Neural cell (in vitro differentiated cells): ENCODE measurements around the gene KRTAP10-4. TPM values are rescaled to one million over a fixed set of nuclear protein-coding genes. Genes with fewer than 3 reads are reported as not detected.

Experiments
- H2AFZ ChIP-seq: fragments of 200-600, 300-800 bp; sonication (generic), shearing (Covaris generic); 2 replicates; pipeline ENCODE4 v1.6.0; 2014; ENCODE audit warnings: low read depth, mild to moderate bottlenecking, antibody characterized with exemption, low read length, moderate library complexity
- H3F3A ChIP-seq: fragments of 200-600 bp; shearing (Covaris generic); 2 replicates; pipeline ENCODE4 v1.6.1; 2016; ENCODE audit warnings: mild to moderate bottlenecking, moderate library complexity, mixed read lengths, antibody characterized with exemption, low read length; ENCODE audit not compliant: insufficient read depth, poor library complexity, severe bottlenecking
- H3K27ac ChIP-seq: fragments of 200-600, 300-800 bp; sonication (generic), shearing (Covaris generic); 2 replicates; pipeline ENCODE4 v1.5.1; 2014; ENCODE audit warnings: mild to moderate bottlenecking, low read length, moderate library complexity
- H3K27me3 ChIP-seq: fragments of 300-800, 200-600 bp; sonication (generic), shearing (Covaris generic); 2 replicates; pipeline ENCODE4 v1.6.0; 2014; ENCODE audit warnings: mild to moderate bottlenecking, low read depth, low read length, moderate library complexity; ENCODE audit not compliant: insufficient read depth
- H3K36me3 ChIP-seq: fragments of 300-800, 200-600 bp; sonication (generic), shearing (Covaris generic); 2 replicates; pipeline ENCODE4 v1.5.1; 2014; ENCODE audit warnings: mild to moderate bottlenecking, antibody characterized with exemption, low read length, moderate library complexity; ENCODE audit not compliant: insufficient read depth
- H3K4me2 ChIP-seq: fragments of 300-800, 200-600 bp; sonication (generic), shearing (Covaris generic); 2 replicates; pipeline ENCODE4 v1.6.0; 2014; ENCODE audit warnings: mild to moderate bottlenecking, low read length
- H3K4me3 ChIP-seq: fragments of 300-800, 200-600 bp; sonication (generic), shearing (Covaris generic); 2 replicates; pipeline ENCODE4 v1.5.1; 2014; ENCODE audit warnings: mild to moderate bottlenecking, low read length, moderate library complexity
- H3K79me2 ChIP-seq: fragments of 200-600 bp; shearing (Covaris generic); replicated peaks from 2 replicates; pipeline ENCODE4 v1.6.0; 2014; ENCODE audit warnings: mild to moderate bottlenecking, low read length, moderate library complexity; ENCODE audit not compliant: insufficient read depth
- H3K9ac ChIP-seq: fragments of 300-800, 200-600 bp; sonication (generic), shearing (Covaris generic); 2 replicates; pipeline ENCODE4 v1.6.1; 2016; ENCODE audit warnings: mild to moderate bottlenecking, low read length, mixed read lengths
- H3K9me2 ChIP-seq: fragments of 200-600 bp; shearing (Covaris generic); 2 replicates; pipeline ENCODE4 v1.6.1; 2016; ENCODE audit warnings: mild to moderate bottlenecking, low read length, mixed read lengths; ENCODE audit not compliant: insufficient read depth
- H3K9me3 ChIP-seq: fragments of 200-600, 300-800 bp; sonication (generic), shearing (Covaris generic); 2 replicates; pipeline ENCODE4 v1.6.1; 2016; ENCODE audit warnings: mild to moderate bottlenecking, mixed run types, low read length, moderate library complexity, mixed read lengths
- H4K20me1 ChIP-seq: fragments of 200-600 bp; shearing (Covaris generic); 2 replicates; pipeline ENCODE4 v1.6.1; 2016; ENCODE audit warnings: mild to moderate bottlenecking, mixed run types; ENCODE audit not compliant: insufficient read depth
- CTCF ChIP-seq: fragments of 450-650 bp; IDR thresholded peaks from 2 replicates; pipeline ENCODE4 v1.5.1; 2014; ENCODE audit warnings: antibody characterized with exemption, mild to moderate bottlenecking, moderate library complexity; ENCODE audit not compliant: poor library complexity, severe bottlenecking
- EP300 ChIP-seq: fragments of 450-650 bp; conservative IDR thresholded peaks from 2 replicates; pipeline ENCODE4 v1.6.1; 2014; ENCODE audit warnings: antibody characterized with exemption, mild to moderate bottlenecking, moderate library complexity; ENCODE audit not compliant: poor library complexity, severe bottlenecking
- EZH2 ChIP-seq: fragments of 200-600, 300-800 bp; shearing (Covaris generic), sonication (generic); IDR thresholded peaks from 2 replicates; pipeline ENCODE4 v1.6.1; 2014; ENCODE audit warnings: antibody characterized with exemption, low read length, borderline replicate concordance, mild to moderate bottlenecking; ENCODE audit not compliant: insufficient read depth, poor library complexity, severe bottlenecking
- MXI1 ChIP-seq: fragments of 450-650 bp; conservative IDR thresholded peaks from 2 replicates; pipeline ENCODE4 v1.6.1; 2014; ENCODE audit warnings: antibody characterized with exemption, mild to moderate bottlenecking; ENCODE audit not compliant: poor library complexity, severe bottlenecking
- POLR2AphosphoS5 ChIP-seq: IDR thresholded peaks from 2 replicates; pipeline ENCODE4 v1.6.1; 2012
- RAD21 ChIP-seq: fragments of 450-650 bp; conservative IDR thresholded peaks from 2 replicates; pipeline ENCODE4 v1.6.1; 2014; ENCODE audit warnings: antibody characterized with exemption, mild to moderate bottlenecking, moderate library complexity
- REST ChIP-seq: IDR thresholded peaks from 2 replicates; pipeline ENCODE4 v1.6.1; 2012; ENCODE audit warnings: borderline replicate concordance
- SMC3 ChIP-seq: fragments of 450-650 bp; conservative IDR thresholded peaks from 2 replicates; pipeline ENCODE4 v1.6.1; 2014; ENCODE audit warnings: antibody characterized with exemption, mild to moderate bottlenecking, moderate library complexity; ENCODE audit not compliant: poor library complexity
- TAF1 ChIP-seq: IDR thresholded peaks from 2 replicates; pipeline ENCODE4 v1.6.1; 2012; ENCODE audit warnings: low read depth
- polyA plus RNA-seq: library from polyadenylated mRNA; depleted of rRNA; stranded (reverse); fragments of >200 nt; gene quantifications from 2 replicates; pipeline ENCODE4 v1.2.3, GENCODE V29; 2014

Gene KRTAP10-4
- polyA plus RNA-seq, 1 donor from 2014 or later = not detected

- TF ChIP-seq EZH2 = no peak
- TF ChIP-seq MXI1 = no peak
- no peak for TF ChIP-seq SMC3
- TF ChIP-seq EP300 = no peak
- TF ChIP-seq REST = no peak
- H3F3A ChIP-seq = no peaks in the 10 kb centered on the region
- H4K20me1 ChIP-seq = no peaks in the 10 kb centered on the region
- H3K4me2 ChIP-seq = no peak within 1 kb of the TSS
- no peaks in the 10 kb centered on the region for H3K36me3 ChIP-seq
- H3K9ac ChIP-seq = no peak within 1 kb of the TSS
- H3K79me2 ChIP-seq = no peaks in the 10 kb centered on the region
- no peaks in the 10 kb centered on the region for H3K9me3 ChIP-seq
- H2AFZ ChIP-seq = no peak within 1 kb of the TSS
- H3K4me3 ChIP-seq = no peak within 1 kb of the TSS
- H3K27me3 ChIP-seq = no peaks in the 10 kb centered on the region
- no peak within 1 kb of the TSS for H3K27ac ChIP-seq
- no peaks in the 10 kb centered on the region for H3K9me2 ChIP-seq
These were observed 33.4 kb upstream of the KRTAP10-4 start, which contains the start of gene KRTAP10-1 for GRCh38 chr21:44539991-44540666. KRTAP10-1 (minus strand) TSS chr21:44540195; CDS start chr21:44540150, 45 bp downstream.

- Histone ChIP-seq H3K4me2 (no peak overlapping the region), H2AFZ (no peak overlapping the region), H3K9me3 (no peaks in the 10 kb centered on the region), H3K36me3 (no peaks in the 10 kb centered on the region), H3K9ac (no peak overlapping the region), H3K27me3 (no peaks in the 10 kb centered on the region), H3K79me2 (no peaks in the 10 kb centered on the region), H3F3A (no peaks in the 10 kb centered on the region), H4K20me1 (no peaks in the 10 kb centered on the region), H3K4me3 (no peak overlapping the region), H3K27ac (no peak overlapping the region), H3K9me2 (no peaks in the 10 kb centered on the region)
- TF ChIP-seq TAF1 (no peak), EP300 (no peak), CTCF (no peak), SMC3 (no peak), RAD21 (no peak), EZH2 (no peak), REST (no peak), POLR2AphosphoS5 (no peak), MXI1 (no peak)
These were observed 32.7 kb upstream of the KRTAP10-4 start for GRCh38 chr21:44540741-44541288.
